ENCODE measurements around the gene NDST1. TPM values are rescaled to one million over a fixed set of nuclear protein-coding genes. Genes with fewer than 3 reads are reported as not detected.

The NDST1 gene
- total RNA-seq, 3 donors from 2014 or later: 58.1 to 66.5 (median 60.6) TPM

GRCh38 chr5:150573867-150574817 lies 66.2 kb downstream of the NDST1 start:
- no peak overlapping the region for H3K4me3 ChIP-seq
- TF ChIP-seq CTCF (IDR thresholded peaks at IDR 0.05): no peak
- DNase-seq: no peak
- no peaks in the 10 kb centered on the region for H3K4me1 ChIP-seq (ENCODE audit: low read depth)
- H3K36me3 ChIP-seq (ENCODE audit: low read depth): no peaks in the 10 kb centered on the region
- no peaks in the 10 kb centered on the region for H3K9me3 ChIP-seq
- intact Hi-C loops (cut with DNase I, micrococcal nuclease): no loop called here
- ATAC-seq: peak; percentile 68

GRCh38 chr5:150574818-150575547 lies 67.1 kb downstream of the NDST1 start:
- no peaks in the 10 kb centered on the region for H3K36me3 ChIP-seq (ENCODE audit: low read depth)
- intact Hi-C loops (cut with DNase I, micrococcal nuclease): no loop called here
- TF ChIP-seq CTCF (IDR thresholded peaks at IDR 0.05): no peak
- no peaks in the 10 kb centered on the region for H3K9me3 ChIP-seq
- H3K4me3 ChIP-seq: no peak overlapping the region
- H3K4me1 ChIP-seq (ENCODE audit: low read depth): peaks cover 4% of the 10 kb centered on the region
- no peak for DNase-seq
- no peak for ATAC-seq

GRCh38 chr5:150575745-150576448 lies 68.0 kb downstream of the NDST1 start:
- H3K4me3 ChIP-seq: no peak overlapping the region
- no peak for TF ChIP-seq CTCF (IDR thresholded peaks at IDR 0.05)
- H3K9me3 ChIP-seq: no peaks in the 10 kb centered on the region
- DNase-seq (no peak), ATAC-seq (peak; percentile 21)
- H3K4me1 ChIP-seq (ENCODE audit: low read depth): peaks cover 4% of the 10 kb centered on the region
- intact Hi-C loops (cut with DNase I, micrococcal nuclease): no loop called here
- H3K36me3 ChIP-seq (ENCODE audit: low read depth): no peaks in the 10 kb centered on the region

- Histone ChIP-seq H3K36me3 (ENCODE audit: low read depth) (no peaks in the 10 kb centered on the region), H3K4me1 (ENCODE audit: low read depth) (peaks cover 4% of the 10 kb centered on the region), H3K9me3 (no peaks in the 10 kb centered on the region), H3K4me3 (no peak overlapping the region)
- intact Hi-C loops (cut with DNase I, micrococcal nuclease): no loop called here
- DNase-seq (no peak), ATAC-seq (no peak)
- no peak for TF ChIP-seq CTCF (IDR thresholded peaks at IDR 0.05)
Observed at GRCh38 chr5:150576449-150576949, 68.6 kb downstream of the NDST1 start.

GRCh38 chr5:150577378-150578139 lies 69.6 kb downstream of the NDST1 start:
- H3K4me1 ChIP-seq (ENCODE audit: low read depth): peaks cover 14% of the 10 kb centered on the region
- TF ChIP-seq CTCF (IDR thresholded peaks at IDR 0.05): no peak
- no peak overlapping the region for H3K4me3 ChIP-seq
- peak in 1 of 3 donors; percentile 7 for DNase-seq
- ATAC-seq: no peak
- H3K36me3 ChIP-seq (ENCODE audit: low read depth): no peaks in the 10 kb centered on the region
- H3K9me3 ChIP-seq: no peaks in the 10 kb centered on the region
- intact Hi-C loops (cut with DNase I, micrococcal nuclease): no loop called here
